ENCODE measurements around the gene PKP1. TPM values are rescaled to one million over a fixed set of nuclear protein-coding genes. Genes with fewer than 3 reads are reported as not detected.

The PKP1 gene
- total and polyA plus RNA-seq, 10 of the 15 experiments (the other 5 are each of a cell fraction or from before 2014, with no cell fraction given), result 0.03 TPM; not detected in 9

DNA sequence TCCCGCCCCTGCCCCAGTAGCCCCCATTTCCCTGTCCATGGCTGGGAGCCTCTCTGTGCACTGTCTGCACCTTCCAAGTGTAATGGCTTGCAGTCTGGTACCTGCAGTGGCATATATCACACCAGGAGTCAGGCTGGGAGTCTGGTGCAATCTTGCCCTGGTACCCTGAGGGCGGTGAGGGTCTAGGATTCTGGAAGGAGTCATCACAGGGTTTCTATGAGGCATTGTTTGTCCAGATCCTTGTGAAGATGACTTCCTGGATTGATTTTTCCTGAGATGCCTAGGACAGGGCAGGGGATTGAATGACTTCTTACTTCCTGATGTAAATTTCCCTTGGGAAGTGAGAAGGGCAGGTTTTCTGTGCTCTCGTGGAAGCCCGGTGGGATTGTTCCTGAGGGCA lies 5.9 kb upstream of the PKP1 start (continued):
- TF ChIP-seq, protein P1, sequence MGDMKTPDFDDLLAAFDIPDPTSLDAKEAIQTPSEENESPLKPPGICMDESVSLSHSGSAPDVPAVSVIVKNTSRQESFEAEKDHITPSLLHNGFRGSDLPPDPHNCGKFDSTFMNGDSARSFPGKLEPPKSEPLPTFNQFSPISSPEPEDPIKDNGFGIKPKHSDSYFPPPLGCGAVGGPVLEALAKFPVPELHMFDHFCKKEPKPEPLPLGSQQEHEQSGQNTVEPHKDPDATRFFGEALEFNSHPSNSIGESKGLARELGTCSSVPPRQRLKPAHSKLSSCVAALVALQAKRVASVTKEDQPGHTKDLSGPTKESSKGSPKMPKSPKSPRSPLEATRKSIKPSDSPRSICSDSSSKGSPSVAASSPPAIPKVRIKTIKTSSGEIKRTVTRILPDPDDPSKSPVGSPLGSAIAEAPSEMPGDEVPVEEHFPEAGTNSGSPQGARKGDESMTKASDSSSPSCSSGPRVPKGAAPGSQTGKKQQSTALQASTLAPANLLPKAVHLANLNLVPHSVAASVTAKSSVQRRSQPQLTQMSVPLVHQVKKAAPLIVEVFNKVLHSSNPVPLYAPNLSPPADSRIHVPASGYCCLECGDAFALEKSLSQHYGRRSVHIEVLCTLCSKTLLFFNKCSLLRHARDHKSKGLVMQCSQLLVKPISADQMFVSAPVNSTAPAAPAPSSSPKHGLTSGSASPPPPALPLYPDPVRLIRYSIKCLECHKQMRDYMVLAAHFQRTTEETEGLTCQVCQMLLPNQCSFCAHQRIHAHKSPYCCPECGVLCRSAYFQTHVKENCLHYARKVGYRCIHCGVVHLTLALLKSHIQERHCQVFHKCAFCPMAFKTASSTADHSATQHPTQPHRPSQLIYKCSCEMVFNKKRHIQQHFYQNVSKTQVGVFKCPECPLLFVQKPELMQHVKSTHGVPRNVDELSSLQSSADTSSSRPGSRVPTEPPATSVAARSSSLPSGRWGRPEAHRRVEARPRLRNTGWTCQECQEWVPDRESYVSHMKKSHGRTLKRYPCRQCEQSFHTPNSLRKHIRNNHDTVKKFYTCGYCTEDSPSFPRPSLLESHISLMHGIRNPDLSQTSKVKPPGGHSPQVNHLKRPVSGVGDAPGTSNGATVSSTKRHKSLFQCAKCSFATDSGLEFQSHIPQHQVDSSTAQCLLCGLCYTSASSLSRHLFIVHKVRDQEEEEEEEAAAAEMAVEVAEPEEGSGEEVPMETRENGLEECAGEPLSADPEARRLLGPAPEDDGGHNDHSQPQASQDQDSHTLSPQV (IDR thresholded peaks at IDR 0.05), result no peak
- no peak for TF ChIP-seq NFYA (IDR thresholded peaks at IDR 0.05; ENCODE audit: borderline replicate concordance, low read depth, low read length)
- TF ChIP-seq RELA (IDR thresholded peaks at IDR 0.05; ENCODE audit: borderline replicate concordance, partially characterized antibody), result no peak
- TF ChIP-seq CREB1 (IDR thresholded peaks at IDR 0.05; ENCODE audit: low read depth), result no peak
- no peak for TF ChIP-seq CBFB (IDR thresholded peaks at IDR 0.05; ENCODE audit: low read depth)
- no peak for TF ChIP-seq CREM (IDR thresholded peaks at IDR 0.05; ENCODE audit: low read depth)
- no peak for TF ChIP-seq SMAD1 (IDR thresholded peaks at IDR 0.05; ENCODE audit: low read depth, partially characterized antibody)

DNA sequence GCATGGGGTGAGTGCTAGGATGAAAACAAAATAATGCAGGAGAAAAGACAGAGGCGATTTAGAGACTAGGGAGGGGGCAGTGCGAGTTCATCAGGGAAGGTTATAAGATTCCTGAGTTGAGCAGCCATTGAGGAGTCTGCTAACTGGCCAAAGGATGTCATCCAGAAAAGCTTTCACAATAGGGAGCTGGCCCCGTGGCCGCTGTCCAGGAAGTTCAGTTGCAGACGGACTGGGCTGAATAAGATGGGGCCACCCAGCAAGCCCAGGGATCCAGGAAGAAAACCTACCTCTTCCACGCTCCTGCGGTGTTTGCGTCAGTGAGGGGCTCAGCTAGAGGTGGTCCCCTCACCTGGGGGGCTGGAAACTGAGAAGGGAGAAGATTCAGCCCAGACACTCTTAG lies 4.0 kb upstream of the PKP1 start:
- Histone ChIP-seq H3K9me3 (replicated peaks; ENCODE audit: control insufficient read depth, insufficient read depth, low read length) (no peaks in the 10 kb centered on the region), H3K4me2 (ENCODE audit: control insufficient read depth, insufficient read depth) (no peak overlapping the region), H3K9ac (ENCODE audit: control insufficient read depth, insufficient read depth, low read length) (no peak overlapping the region), H3K27me3 (replicated peaks in 1 of 2; ENCODE audit: control insufficient read depth in 2 of 2, insufficient read depth in 2 of 2, low read length in 1 of 2) (peaks cover 5 to 7% of the 10 kb centered on the region in 2 experiments; a peak in 3 of 4 replicates), H3K4me1 (ENCODE audit: control insufficient read depth, insufficient read depth, low read length) (no peaks in the 10 kb centered on the region), H3K79me2 (ENCODE audit: control insufficient read depth, insufficient read depth, low read length) (no peaks in the 10 kb centered on the region), H4K20me1 (ENCODE audit: control insufficient read depth, insufficient read depth) (no peaks in the 10 kb centered on the region), H3K27ac (ENCODE audit: control insufficient read depth, insufficient read depth) (no peak overlapping the region), H2AFZ (ENCODE audit: control insufficient read depth, low read depth, low read length) (no peak overlapping the region), H3K4me3 (no peak overlapping the region), H3K36me3 (ENCODE audit: control insufficient read depth in 2 of 2, insufficient read depth in 2 of 2, low read length in 1 of 2) (no peaks in the 10 kb centered on the region)
- TF ChIP-seq MYC (IDR thresholded peaks at IDR 0.05; ENCODE audit: insufficient read depth, insufficient read length, insufficient replicate concordance, low read length, severe bottlenecking) (no peak), ZBED1 (IDR thresholded peaks at IDR 0.05; ENCODE audit: borderline replicate concordance) (no peak), YBX1 (IDR thresholded peaks at IDR 0.05) (no peak)
- TF ChIP-seq, protein P2, sequence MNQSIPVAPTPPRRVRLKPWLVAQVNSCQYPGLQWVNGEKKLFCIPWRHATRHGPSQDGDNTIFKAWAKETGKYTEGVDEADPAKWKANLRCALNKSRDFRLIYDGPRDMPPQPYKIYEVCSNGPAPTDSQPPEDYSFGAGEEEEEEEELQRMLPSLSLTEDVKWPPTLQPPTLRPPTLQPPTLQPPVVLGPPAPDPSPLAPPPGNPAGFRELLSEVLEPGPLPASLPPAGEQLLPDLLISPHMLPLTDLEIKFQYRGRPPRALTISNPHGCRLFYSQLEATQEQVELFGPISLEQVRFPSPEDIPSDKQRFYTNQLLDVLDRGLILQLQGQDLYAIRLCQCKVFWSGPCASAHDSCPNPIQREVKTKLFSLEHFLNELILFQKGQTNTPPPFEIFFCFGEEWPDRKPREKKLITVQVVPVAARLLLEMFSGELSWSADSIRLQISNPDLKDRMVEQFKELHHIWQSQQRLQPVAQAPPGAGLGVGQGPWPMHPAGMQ (IDR thresholded peaks at IDR 0.05; ENCODE audit: borderline replicate concordance), result no peak
- TF ChIP-seq, protein P3, sequence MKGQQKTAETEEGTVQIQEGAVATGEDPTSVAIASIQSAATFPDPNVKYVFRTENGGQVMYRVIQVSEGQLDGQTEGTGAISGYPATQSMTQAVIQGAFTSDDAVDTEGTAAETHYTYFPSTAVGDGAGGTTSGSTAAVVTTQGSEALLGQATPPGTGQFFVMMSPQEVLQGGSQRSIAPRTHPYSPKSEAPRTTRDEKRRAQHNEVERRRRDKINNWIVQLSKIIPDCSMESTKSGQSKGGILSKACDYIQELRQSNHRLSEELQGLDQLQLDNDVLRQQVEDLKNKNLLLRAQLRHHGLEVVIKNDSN (IDR thresholded peaks at IDR 0.05; ENCODE audit: borderline replicate concordance, extremely low read length, insufficient read depth, low read depth, low read length), result no peak
- DNase-seq (ENCODE audit: low read depth, low spot score) (no peak), ATAC-seq (no peak), FAIRE-seq (no peak)
- ChIA-PET POLR2A (no interaction called here), RAD21 (ENCODE audit: unreplicated experiment) (no interaction called here), SMC1A (ENCODE audit: uncharacterized antibody, unreplicated experiment) (no interaction called here), CTCF (no interaction called here)
- in situ Hi-C loops (cut with MboI) (no loop called here), intact Hi-C loops (cut with micrococcal nuclease; ENCODE audit: unreplicated experiment) (no loop called here)
- WGBS (ENCODE audit: insufficient coverage, insufficient replicate concordance, low lambda C conversion rate, missing lambda C conversion rate), result 37% methylated on average over 8 of the region's 8 CpGs
- no TSS peak for BruUV-seq (replicated peaks)
